VCaP (cell line): ENCODE measurements around the gene HYAL3.
"Not testable (repeated sequence)": the region's sequence is repeated elsewhere in the genome, so short reads cannot be mapped to it uniquely, and the experiment has no call there.

Source experiments
- H3K27ac ChIP-seq: fragments of 450-650 bp; 2 replicates; pipeline ENCODE4 v1.5.1; 2017
- CTCF ChIP-seq: fragments of 450-650 bp; conservative IDR thresholded peaks from 2 replicates; pipeline ENCODE4 v1.5.1; 2017; ENCODE audit warnings: mild to moderate bottlenecking, moderate library complexity

HYAL3 gene

GRCh38 chr3:50318615-50319014 lies 19.4 kb upstream of the HYAL3 start:
- peak overlapping the region; percentile 97; the same call in 1 of the 2 replicates for H3K27ac ChIP-seq
- TF ChIP-seq CTCF = no peak

- H3K27ac ChIP-seq = no peak overlapping the region; the same call in 1 of the 2 replicates
- no peak for TF ChIP-seq CTCF
Measured at GRCh38 chr3:50318163-50318562, 19.0 kb upstream of the HYAL3 start.

GRCh38 chr3:50317300-50317699 lies 18.1 kb upstream of the HYAL3 start:
- no peak overlapping the region for H3K27ac ChIP-seq
- no peak for TF ChIP-seq CTCF

GRCh38 chr3:50316657-50317242 lies 17.5 kb upstream of the HYAL3 start:
- no peak overlapping the region for H3K27ac ChIP-seq
- no peak for TF ChIP-seq CTCF

GRCh38 chr3:50314816-50315215 lies 15.6 kb upstream of the HYAL3 start:
- H3K27ac ChIP-seq = no peak overlapping the region
- no peak for TF ChIP-seq CTCF

GRCh38 chr3:50314342-50314741 lies 15.1 kb upstream of the HYAL3 start:
- H3K27ac ChIP-seq = no peak overlapping the region
- no peak for TF ChIP-seq CTCF

- H3K27ac ChIP-seq = not testable (repeated sequence)
Measured at GRCh38 chr3:50312041-50312440, 12.8 kb upstream of the HYAL3 start.

- no peak overlapping the region for H3K27ac ChIP-seq
- no peak for TF ChIP-seq CTCF
Measured at GRCh38 chr3:50304601-50305000, 5.4 kb upstream of the HYAL3 start.
